Thyroid gland (tissue), 4 donors: ENCODE measurements around the gene IQSEC2. TPM values are rescaled to one million over a fixed set of nuclear protein-coding genes. Genes with fewer than 3 reads are reported as not detected.

Source experiments
- DNase-seq, 2 donors: peaks; one replicate each; pipeline ENCODE4 v3.0.0-alpha.2; 2019
- H3K27ac ChIP-seq, 3 donors: fragments of 200-600 bp; sonication (generic); 1 replicate in 2 of 3; 2 replicates in 1 of 3; pipeline ENCODE4 v1.5.1; 2016 to 2019; ENCODE audit warnings: mild to moderate bottlenecking in 1 of 3, moderate library complexity in 1 of 3
- H3K27me3 ChIP-seq: fragments of 200-600 bp; sonication (generic); one replicate; pipeline ENCODE4 v1.5.1; 2019
- H3K36me3 ChIP-seq, 2 donors: fragments of 200-600 bp; sonication (generic); one replicate each; pipeline ENCODE4 v1.5.1; 2016 to 2019
- H3K4me1 ChIP-seq, 2 donors: fragments of 200-600 bp; sonication (generic); one replicate each; pipeline ENCODE4 v1.5.1; 2017 to 2019
- H3K4me3 ChIP-seq, 3 donors: fragments of 200-600 bp; sonication (generic); replicated peaks in 1 of 3; 1 replicate in 2 of 3; 2 replicates in 1 of 3; pipeline ENCODE4 v1.5.1; 2016; ENCODE audit warnings: mild to moderate bottlenecking in 1 of 3
- H3K9me3 ChIP-seq: fragments of 200-600 bp; sonication (generic); one replicate; pipeline ENCODE4 v1.5.1; 2017
- CTCF ChIP-seq, 6 experiments: fragments of 200-600 bp in 3 of 6; fragments of 450-650 bp in 3 of 6; sonication (generic) in 3 of 6; IDR thresholded peaks; one replicate each; pipeline ENCODE4 v1.5.1; 2016 to 2019; ENCODE audit warnings: antibody characterized with exemption in 6 of 6, mild to moderate bottlenecking in 2 of 6, inconsistent platforms in 1 of 6, moderate library complexity in 1 of 6
- POLR2A ChIP-seq, 2 donors: fragments of 450-650 bp; IDR thresholded peaks; one replicate each; pipeline ENCODE4 v1.6.1; 2017; ENCODE audit warnings: antibody characterized with exemption in 2 of 2, mild to moderate bottlenecking in 2 of 2, moderate library complexity in 1 of 2
- WGBS, 2 donors: methylation state at CpG; one replicate each; pipeline ENCODE4 v1.1.5; 2017; 5-methylcytosine and 5-hydroxymethylcytosine counted together
- intact Hi-C: fragments of 100-400 bp; cut with DNase I; formaldehyde crosslinking; loops from one replicate; pipeline ENCODE4 v1.15.1; 2023
- total RNA-seq, 4 donors: library from RNA; depleted of rRNA; stranded (reverse); fragments of >200 nt; gene quantifications; one replicate each; pipeline ENCODE4 v1.2.3, GENCODE V29; 2016

Gene IQSEC2
- total RNA-seq, 4 donors from 2014 or later = 14.1 to 23.7 (median 17.2) TPM

- no peaks in the 10 kb centered on the region for H3K27me3 ChIP-seq
- H3K4me3 ChIP-seq = no peak overlapping the region
- no peak for DNase-seq
- WGBS, 2 donors = 76 to 79% methylated on average over 7 of the region's 7 CpGs
- no peaks in the 10 kb centered on the region for H3K36me3 ChIP-seq
- TF ChIP-seq POLR2A (IDR thresholded peaks at IDR 0.05) (no peak), CTCF (IDR thresholded peaks at IDR 0.05) (no peak)
- intact Hi-C loops = loop anchor here (10.0 kb wide), 2 partner anchors 152 to 198 kb away; partner anchors contain the start of genes RIBC1 and SMC1A
- H3K4me1 ChIP-seq = peaks cover 15 to 22% of the 10 kb centered on the region in 2 donors
- no peaks in the 10 kb centered on the region for H3K9me3 ChIP-seq
- H3K27ac ChIP-seq = no peak overlapping the region
Measured at GRCh38 chrX:53227224-53227765, 54.1 kb downstream of the IQSEC2 start.

GRCh38 chrX:53224860-53225797 is 56.3 kb downstream of the IQSEC2 start, which contains the start of gene KDM5C:
KDM5C (minus strand) TSS chrX:53225207; CDS start chrX:53224889, 318 bp downstream.
- WGBS, 2 donors = 0 to 5% methylated on average over 4 to 8 of the region's 67 CpGs
- intact Hi-C loops = loop anchor here (10.0 kb wide), 2 partner anchors 150 to 200 kb away; partner anchors contain the start of genes RIBC1 and SMC1A

GRCh38 chrX:53223955-53224859 is 57.2 kb downstream of the IQSEC2 start:
- Histone ChIP-seq H3K4me3 (peak overlapping the region; percentile 59 to 79 (median 64)), H3K9me3 (no peaks in the 10 kb centered on the region), H3K36me3 (peaks cover 4 to 12% of the 10 kb centered on the region in 2 donors), H3K27me3 (no peaks in the 10 kb centered on the region), H3K27ac (peak overlapping the region; percentile 83 to 94 (median 84)), H3K4me1 (peaks cover 23 to 29% of the 10 kb centered on the region in 2 donors)
- intact Hi-C loops = loop anchor here (10.0 kb wide), 2 partner anchors 149 to 201 kb away; partner anchors contain the start of genes RIBC1 and SMC1A
- no peak for TF ChIP-seq CTCF (IDR thresholded peaks at IDR 0.05)
- DNase-seq = peak; percentile 1 to 3
- WGBS, 2 donors = 0 to 2% methylated on average over 6 to 9 of the region's 40 CpGs

More at GRCh38 chrX:53224860-53225797, 56.3 kb downstream of the IQSEC2 start, which contains the start of gene KDM5C:
- no peaks in the 10 kb centered on the region for H3K27me3 ChIP-seq
- no peaks in the 10 kb centered on the region for H3K9me3 ChIP-seq
- peaks cover 0 to 5% of the 10 kb centered on the region in 2 donors for H3K36me3 ChIP-seq
- peak; percentile 85 to 90 for DNase-seq
- TF ChIP-seq CTCF (IDR thresholded peaks at IDR 0.05) (no peak), POLR2A (IDR thresholded peaks at IDR 0.05) (peak in 1 of 2 donors; percentile 72)
- H3K4me3 ChIP-seq = peak within 1 kb of the TSS; percentile 59 to 79 (median 64)
- peaks cover 23 to 29% of the 10 kb centered on the region in 2 donors for H3K4me1 ChIP-seq
- H3K27ac ChIP-seq = peak within 1 kb of the TSS; percentile 83 to 94 (median 84)

- Histone ChIP-seq H3K4me1 (peaks cover 23 to 29% of the 10 kb centered on the region in 2 donors), H3K9me3 (no peaks in the 10 kb centered on the region), H3K36me3 (peaks cover 13 to 21% of the 10 kb centered on the region in 2 donors), H3K27ac (no peak overlapping the region), H3K4me3 (peak overlapping the region in 1 of 3 donors; percentile 79), H3K27me3 (no peaks in the 10 kb centered on the region)
- no peak for DNase-seq
- no peak for TF ChIP-seq CTCF (IDR thresholded peaks at IDR 0.05)
- TF ChIP-seq POLR2A (IDR thresholded peaks at IDR 0.05) = no peak
- 41 to 56% methylated on average over 2 of the region's 2 CpGs for WGBS, 2 donors
- intact Hi-C loops = loop anchor here (10.0 kb wide), 2 partner anchors 148 to 202 kb away; partner anchors contain the start of genes RIBC1 and SMC1A
Measured at GRCh38 chrX:53223068-53223693, 58.2 kb downstream of the IQSEC2 start.
